GM18505 (cell line): ENCODE data around the gene PLA2G12B.

Experiments used
- ATAC-seq: cut with Tn5 transposase; IDR thresholded peaks from one replicate; pipeline ENCODE4 v1.9.1; 2021; ENCODE audit not compliant: unreplicated experiment
- POLR2A ChIP-seq: IDR thresholded peaks from 4 replicates; pipeline ENCODE4 v1.6.1; 2011; ENCODE audit warnings: borderline replicate concordance; ENCODE audit not compliant: insufficient read depth, insufficient read length; ENCODE audit errors: extremely low read depth

PLA2G12B gene

DNA sequence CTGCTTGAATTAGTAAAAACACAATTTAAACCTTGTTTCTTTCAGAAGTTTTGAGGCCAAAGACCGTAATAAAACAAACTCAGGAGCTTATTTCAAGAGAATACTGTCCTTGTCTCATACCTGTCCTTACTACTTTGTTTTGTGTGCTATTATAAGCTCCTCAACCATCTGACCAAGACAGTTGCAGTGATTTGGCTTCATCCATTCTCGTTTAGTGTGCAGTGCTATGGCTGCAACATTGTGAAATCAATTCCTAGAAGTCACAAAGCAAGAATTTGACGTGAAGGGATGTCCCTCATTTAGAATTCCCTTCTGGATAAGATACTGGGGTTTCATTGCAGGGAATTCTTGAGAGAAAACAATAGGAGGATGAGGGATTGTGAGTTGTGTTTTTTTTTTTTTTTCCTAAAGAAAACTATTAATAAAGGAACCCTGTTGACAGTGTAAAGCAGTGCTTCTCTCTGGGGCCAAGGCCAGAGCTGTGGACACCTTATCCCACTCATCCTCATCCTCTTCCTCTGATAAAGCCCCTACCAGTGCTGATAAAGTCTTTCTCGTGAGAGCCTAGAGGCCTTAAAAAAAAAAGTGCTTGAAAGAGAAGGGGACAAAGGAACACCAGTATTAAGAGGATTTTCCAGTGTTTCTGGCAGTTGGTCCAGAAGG, 61.3 kb downstream of the PLA2G12B start, which contains the start of gene OIT3:
OIT3 (plus strand) TSS at position 604 of the 663 bp plus-strand sequence. CDS start 60 bp downstream, outside the sequence.
- ATAC-seq: no peak
- no peak for TF ChIP-seq POLR2A

DNA sequence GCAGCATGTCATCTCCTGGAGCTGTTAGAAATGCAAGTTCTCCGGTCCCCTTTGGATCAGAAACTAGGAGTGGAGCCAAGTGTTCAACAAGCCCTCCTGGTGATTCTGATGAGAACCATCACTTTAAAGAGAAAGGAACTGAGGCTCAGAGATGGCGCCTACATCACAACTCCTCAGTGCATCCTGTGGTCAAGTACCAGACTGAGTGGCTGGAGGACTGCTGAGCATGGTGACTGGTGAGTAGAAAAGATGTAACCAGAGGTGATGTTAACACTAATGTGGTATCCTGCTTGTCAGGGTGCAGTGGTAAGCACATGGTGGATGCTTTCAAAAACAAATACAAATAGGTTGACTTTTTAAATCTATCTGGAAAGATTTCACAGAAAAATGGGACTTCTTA, 64.5 kb downstream of the PLA2G12B start:
- no peak for TF ChIP-seq POLR2A

DNA sequence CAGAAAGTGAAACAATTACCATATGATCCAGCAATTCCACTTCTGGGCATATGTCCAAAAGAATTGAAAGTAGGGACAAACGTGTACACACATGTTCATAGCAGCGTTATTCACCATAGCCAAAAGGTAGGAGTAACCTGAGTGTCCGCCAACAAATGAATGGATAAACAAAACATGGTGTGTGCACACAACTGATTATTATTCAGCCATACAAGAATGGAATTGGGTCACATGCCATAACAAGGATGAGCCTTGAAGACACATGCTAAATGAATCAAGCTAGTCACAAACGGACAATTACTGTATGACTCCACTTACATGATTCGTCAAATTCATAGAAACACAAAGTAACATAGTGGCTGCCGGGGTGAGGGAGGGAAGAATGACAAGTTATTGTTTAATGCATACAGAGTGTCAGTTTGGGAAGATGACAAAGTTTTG, 65.2 kb downstream of the PLA2G12B start:
- no peak for TF ChIP-seq POLR2A
- no peak for ATAC-seq

More for the DNA sequence above, 64.5 kb downstream of the PLA2G12B start:
- ATAC-seq: no peak

DNA sequence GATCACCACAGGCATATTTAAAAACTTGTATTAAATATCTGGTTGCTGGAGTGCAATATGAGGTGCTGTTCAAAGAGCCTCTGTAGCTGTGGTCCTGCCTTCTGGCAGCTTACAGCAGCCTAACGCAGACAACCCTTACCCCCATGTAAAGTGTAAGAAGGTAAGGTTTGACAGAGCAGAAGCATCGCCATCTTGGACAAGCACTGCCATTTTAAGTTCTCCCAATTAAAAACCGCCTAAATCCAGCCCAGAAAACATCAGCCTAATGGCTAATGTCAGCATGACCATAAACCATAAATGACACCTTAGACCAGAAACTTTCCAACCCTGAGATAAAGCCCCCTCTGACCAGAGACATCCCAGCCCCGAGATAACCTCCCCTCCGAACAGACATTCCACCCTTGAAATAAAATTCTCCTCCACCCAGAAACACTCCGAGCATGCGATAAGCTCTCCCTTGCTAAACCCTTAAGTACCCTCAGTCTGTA, 66.4 kb downstream of the PLA2G12B start:
- ATAC-seq: no peak
- TF ChIP-seq POLR2A: no peak

DNA sequence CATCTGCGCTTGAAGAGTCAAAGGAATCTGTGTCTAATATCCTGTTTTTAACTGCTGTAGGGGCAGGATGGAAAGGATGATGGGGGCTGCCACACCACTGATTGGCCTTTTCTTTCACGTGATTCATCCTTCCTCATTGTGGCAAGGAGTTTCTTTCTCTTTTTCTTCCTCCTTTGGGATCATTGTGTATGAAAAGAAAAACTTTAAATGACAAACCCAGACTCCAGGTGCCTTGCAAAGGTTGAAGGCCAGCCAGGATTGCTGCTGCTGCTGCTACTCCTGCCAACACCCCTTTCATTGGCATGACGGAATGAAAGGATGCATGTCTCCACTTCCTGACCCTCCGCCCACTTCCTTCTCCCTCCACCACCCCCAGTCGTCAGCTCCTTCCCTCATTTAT, 67.6 kb downstream of the PLA2G12B start:
- no peak for ATAC-seq
- no peak for TF ChIP-seq POLR2A

DNA sequence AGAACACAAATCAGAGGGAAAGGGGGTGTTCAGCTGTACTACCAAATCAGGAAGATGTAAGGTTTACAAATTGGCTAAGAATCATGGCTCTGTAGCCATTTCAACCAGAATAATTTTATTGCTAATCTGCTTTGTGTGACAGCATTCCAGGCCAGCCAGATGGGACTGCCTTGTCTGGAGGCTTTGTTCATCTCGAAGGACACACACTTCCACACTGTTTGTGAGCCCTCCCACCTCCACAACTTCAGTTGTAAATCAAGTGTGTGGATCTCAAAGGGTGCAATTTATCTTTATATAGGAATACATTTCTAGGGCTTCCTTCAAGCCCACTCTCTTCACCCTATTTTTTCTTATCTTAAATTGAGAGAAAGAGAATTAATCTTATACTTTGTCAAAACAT, 68.0 kb downstream of the PLA2G12B start:
- no peak for ATAC-seq

DNA sequence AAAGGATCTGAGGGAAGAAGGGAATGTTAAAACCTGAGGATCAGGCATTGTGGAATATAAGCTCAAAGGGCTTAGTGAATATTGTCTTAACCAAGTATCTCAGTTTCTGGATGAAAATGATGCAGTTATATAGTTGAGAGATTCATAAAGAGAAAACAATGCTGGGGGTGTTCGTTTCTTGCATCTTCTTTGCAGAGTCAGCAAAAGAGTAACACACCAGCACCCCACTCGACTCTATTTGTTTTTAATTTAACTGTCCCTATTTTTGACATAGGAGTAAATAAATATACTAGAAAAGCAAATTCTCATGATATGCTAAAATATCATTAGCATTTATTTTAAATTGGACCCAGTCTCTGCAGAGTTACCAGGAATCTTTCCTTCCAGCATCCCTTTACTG, 68.7 kb downstream of the PLA2G12B start:
- no peak for ATAC-seq
- no peak for TF ChIP-seq POLR2A

More for the DNA sequence above, 68.0 kb downstream of the PLA2G12B start:
- TF ChIP-seq POLR2A: no peak
